Prostate gland (tissue), 2 donors: Measurements from ENCODE around the gene RAPGEF2.

ENCODE experiments used
- CTCF ChIP-seq, 4 experiments: fragments of 200-600 bp in 2 of 4; fragments of 450-650 bp in 2 of 4; sonication (generic) in 2 of 4; IDR thresholded peaks; 1 replicate in 3 of 4; 2 replicates in 1 of 4; pipeline ENCODE4 v1.5.1; 2016 to 2019; ENCODE audit warnings: antibody characterized with exemption in 4 of 4, mild to moderate bottlenecking in 2 of 4, moderate library complexity in 2 of 4
- POLR2A ChIP-seq: fragments of 450-650 bp; IDR thresholded peaks from one replicate; pipeline ENCODE4 v1.6.1; 2016; ENCODE audit warnings: antibody characterized with exemption, mild to moderate bottlenecking

- TF ChIP-seq CTCF (IDR thresholded peaks at IDR 0.05) (no peak), POLR2A (no peak)
Measured at GRCh38 chr4:159107203-159107925, 4.5 kb downstream of the RAPGEF2 start.
